SH-SY5Y (cell line): Measurements from ENCODE around the gene PDE9A.

ENCODE experiments used
- GATA2 ChIP-seq: IDR thresholded peaks from 2 replicates; pipeline ENCODE4 v1.6.1; 2011; ENCODE audit warnings: mild to moderate bottlenecking, low read depth, low read length
- GATA3 ChIP-seq: IDR thresholded peaks from 2 replicates; pipeline ENCODE4 v1.6.1; 2011; ENCODE audit warnings: low read depth, mild to moderate bottlenecking, low read length, moderate library complexity

GRCh38 chr21:42755031-42755665 lies 101.7 kb downstream of the PDE9A start:
- TF ChIP-seq GATA3, result no peak
- no peak for TF ChIP-seq GATA2
